IMR-90 (cell line): ENCODE data around the gene LRRC10. TPM values are rescaled to one million over a fixed set of nuclear protein-coding genes. Genes with fewer than 3 reads are reported as not detected.

Experiments
- ATAC-seq: fragments of 200-7000 bp; cut with Tn5 transposase; 2 replicates; pipeline ENCODE4 v1.9.1; 2020; ENCODE audit warnings: low read depth, mild to moderate bottlenecking, moderate library complexity
- BruUV-seq: library from RNA; stranded (reverse); fragments of 400-500 nt; replicated peaks from 2 replicates; lab custom pipeline; 2021; lab: Mats Ljungman, UMichigan
- CTCF ChIA-PET: fragments of 300-600 bp; formaldehyde crosslinking; extraction: SDS; loops from one replicate; lab custom pipeline; 2021; ENCODE audit warnings: antibody characterized with exemption; lab: Yijun Ruan, JAX
- POLR2A ChIA-PET: fragments of 300-600 bp; sonication (Branson Sonifier 250); formaldehyde crosslinking; loops from one replicate; lab custom pipeline; 2022; ENCODE audit warnings: antibody characterized with exemption; ENCODE audit not compliant: unreplicated experiment; lab: Charles Lee
- DNase-seq: peaks from one replicate; pipeline ENCODE4 v3.0.0; 2013
- H2AFZ ChIP-seq: replicated peaks from 2 replicates; pipeline ENCODE3; 2013; ENCODE audit warnings: low read length, mild to moderate bottlenecking; ENCODE audit not compliant: poor library complexity
- H2AK5ac ChIP-seq: 2 replicates; pipeline ENCODE4 v1.6.1; 2013; ENCODE audit warnings: low read depth, low read length, inconsistent platforms
- H2AK9ac ChIP-seq: replicated peaks from 2 replicates; pipeline ENCODE3; 2013; ENCODE audit warnings: mild to moderate bottlenecking, low read depth, low read length, moderate library complexity; ENCODE audit not compliant: poor library complexity
- H2BK120ac ChIP-seq: 2 replicates; pipeline ENCODE4 v1.6.1; 2013; ENCODE audit warnings: low read depth, low read length, inconsistent platforms
- H2BK15ac ChIP-seq: 3 replicates; pipeline ENCODE4 v1.6.1; 2013; ENCODE audit warnings: low read depth, low read length, inconsistent platforms
- H2BK20ac ChIP-seq: 2 replicates; pipeline ENCODE4 v1.6.1; 2013; ENCODE audit warnings: low read depth, mild to moderate bottlenecking, inconsistent platforms, low read length, moderate library complexity
- H2BK5ac ChIP-seq: 2 replicates; pipeline ENCODE4 v1.6.1; 2013; ENCODE audit warnings: mild to moderate bottlenecking, low read depth, low read length, inconsistent platforms; ENCODE audit not compliant: poor library complexity, severe bottlenecking
- H3K14ac ChIP-seq: replicated peaks from 2 replicates; pipeline ENCODE4 v1.6.1; 2013; ENCODE audit warnings: low read depth, low read length, inconsistent platforms
- H3K18ac ChIP-seq: 2 replicates; pipeline ENCODE4 v1.6.1; 2013; ENCODE audit warnings: low read depth, low read length, control low read depth
- H3K23ac ChIP-seq: 2 replicates; pipeline ENCODE4 v1.6.1; 2013; ENCODE audit warnings: low read depth, low read length, inconsistent platforms
- H3K27ac ChIP-seq: 2 replicates; pipeline ENCODE4 v1.5.1; 2013; ENCODE audit warnings: mild to moderate bottlenecking, control low read depth, low read length; ENCODE audit not compliant: insufficient read depth
- H3K27me3 ChIP-seq: 2 replicates; pipeline ENCODE4 v1.6.1; 2013; ENCODE audit warnings: low read length; ENCODE audit not compliant: control insufficient read depth, insufficient read depth
- H3K36me3 ChIP-seq: 2 replicates; pipeline ENCODE4 v1.6.1; 2013; ENCODE audit warnings: low read length, mixed read lengths; ENCODE audit not compliant: control insufficient read depth, insufficient read depth
- H3K4ac ChIP-seq: 2 replicates; pipeline ENCODE4 v1.6.1; 2013; ENCODE audit warnings: low read depth, low read length, inconsistent platforms
- H3K4me1 ChIP-seq: 2 replicates; pipeline ENCODE4 v1.6.1; 2013; ENCODE audit warnings: low read length, mixed read lengths; ENCODE audit not compliant: control insufficient read depth, insufficient read depth
- H3K4me2 ChIP-seq: 2 replicates; pipeline ENCODE4 v1.6.1; 2013; ENCODE audit warnings: low read depth, mild to moderate bottlenecking, control low read depth, low read length, moderate library complexity
- H3K4me3 ChIP-seq: 2 replicates; pipeline ENCODE4 v1.5.1; 2013; ENCODE audit warnings: low read depth, mild to moderate bottlenecking, control low read depth, low read length, moderate library complexity; ENCODE audit not compliant: insufficient read depth
- H3K56ac ChIP-seq: 2 replicates; pipeline ENCODE4 v1.6.1; 2013; ENCODE audit warnings: low read length, inconsistent platforms; ENCODE audit not compliant: insufficient read depth; ENCODE audit errors: extremely low read depth
- H3K79me1 ChIP-seq, 2 experiments: 2 replicates each; pipeline ENCODE4 v1.6.1; 2013; ENCODE audit warnings: low read length in 2 of 2, inconsistent platforms in 1 of 2, low read depth in 1 of 2
- H3K9ac ChIP-seq: 2 replicates; pipeline ENCODE4 v1.6.1; 2013; ENCODE audit warnings: low read depth, low read length, control low read depth
- H3K9me1 ChIP-seq: 2 replicates; pipeline ENCODE4 v1.6.1; 2013; ENCODE audit warnings: low read length, inconsistent platforms; ENCODE audit not compliant: insufficient read depth
- H3K9me3 ChIP-seq: 2 replicates; pipeline ENCODE4 v1.6.1; 2013; ENCODE audit warnings: low read length; ENCODE audit not compliant: control insufficient read depth, insufficient read depth
- H4K20me1 ChIP-seq: 2 replicates; pipeline ENCODE4 v1.6.1; 2013; ENCODE audit warnings: low read length, inconsistent platforms; ENCODE audit not compliant: insufficient read depth
- H4K5ac ChIP-seq: 2 replicates; pipeline ENCODE4 v1.6.1; 2013; ENCODE audit warnings: mild to moderate bottlenecking, low read depth, low read length, control low read depth
- H4K8ac ChIP-seq, 2 experiments: 2 replicates each; pipeline ENCODE4 v1.6.1; 2013; ENCODE audit warnings: low read depth in 2 of 2, low read length in 2 of 2, control low read depth in 1 of 2, inconsistent platforms in 1 of 2
- H4K91ac ChIP-seq: 2 replicates; pipeline ENCODE4 v1.6.1; 2013; ENCODE audit warnings: low read depth, low read length, inconsistent platforms; ENCODE audit not compliant: insufficient read depth
- MXI1 ChIP-seq: IDR thresholded peaks from 2 replicates; pipeline ENCODE4 v1.6.1; 2012; ENCODE audit warnings: low read depth, mild to moderate bottlenecking, low read length, moderate library complexity, borderline replicate concordance
- WGBS, 2 experiments: methylation state at CpG; one replicate each; pipeline versions ENCODE4 v1.1.5 to v1.1.7; 2013; ENCODE audit warnings: missing lambda C conversion rate in 2 of 2; ENCODE audit not compliant: insufficient read length in 1 of 2; ENCODE audit errors: extremely low coverage in 2 of 2; 5-methylcytosine and 5-hydroxymethylcytosine counted together
- dilution Hi-C: fragments of 300-500 bp; cut with HindIII; formaldehyde crosslinking; loops from one replicate; pipeline ENCODE4 v1.14.3; 2018; ENCODE audit warnings: low sequenced_read_pairs; ENCODE audit not compliant: unreplicated experiment
- in situ Hi-C: fragments of 300-500 bp; cut with MboI; formaldehyde crosslinking; loops from 3 replicates; pipeline ENCODE4 v1.14.3; 2019; ENCODE audit warnings: low sequenced_read_pairs, inconsistent platforms, mixed read lengths
- intact Hi-C: fragments of 100-400 bp; cut with micrococcal nuclease; formaldehyde crosslinking; loops from 2 replicates; pipeline ENCODE4 v1.10.0; 2022
- polyA plus RNA-seq, 3 experiments: library from polyadenylated mRNA; depleted of rRNA; stranded (reverse); fragments of >200 nt; gene quantifications; 2 replicates each; pipeline ENCODE4 v1.2.3, GENCODE V29; 2012; ENCODE audit warnings: low replicate concordance in 1 of 3
- total RNA-seq: library from RNA; depleted of rRNA; stranded (reverse); fragments of >200 nt; gene quantifications from 2 replicates; pipeline ENCODE4 v1.2.3, GENCODE V29; 2012

The LRRC10 gene
- total and polyA plus RNA-seq, 2 of the 4 experiments (the other 2 are of a cell fraction): not detected

GRCh38 chr12:69651922-69652321, 41.2 kb upstream of the LRRC10 start:
- POLR2A ChIA-PET: no interaction called here
- in situ Hi-C loops: loop anchor here (10.0 kb wide), 1 partner anchor 63 kb away; no protein-coding TSS in a partner anchor

More at GRCh38 chr12:69651922-69652321, 41.2 kb upstream of the LRRC10 start:
- Histone ChIP-seq H3K9ac (no peak overlapping the region), H2AK9ac (no peak overlapping the region), H2BK120ac (no peak overlapping the region), H3K27me3 (no peaks in the 10 kb centered on the region), H3K4me1 (peaks cover 13% of the 10 kb centered on the region), H3K9me1 (peaks cover 9% of the 10 kb centered on the region), H4K8ac (no peak overlapping the region), H4K5ac (no peak overlapping the region), H3K56ac (no peak overlapping the region), H2BK15ac (no peak overlapping the region), H3K36me3 (no peaks in the 10 kb centered on the region), H2AFZ (no peak overlapping the region), H2BK20ac (peak overlapping the region; percentile 26; the same call in 1 of the 2 replicates), H3K27ac (no peak overlapping the region), H4K20me1 (no peaks in the 10 kb centered on the region), H3K9me3 (no peaks in the 10 kb centered on the region), H3K18ac (no peak overlapping the region), H3K79me1 (no peaks in the 10 kb centered on the region), H3K4me2 (no peak overlapping the region), H4K91ac (no peak overlapping the region), H3K4ac (no peak overlapping the region), H2BK5ac (no peak overlapping the region), H2AK5ac (no peak overlapping the region), H3K23ac (no peak overlapping the region), H3K14ac (no peak overlapping the region), H3K4me3 (no peak overlapping the region)
- CTCF ChIA-PET: interaction anchor here (0.8 to 4.4 kb wide), 2 partner anchors 13 to 39 kb away, joined by 3 to 16 read pairs; no protein-coding TSS in a partner anchor
- BruUV-seq: no TSS peak
- DNase-seq: no peak
- no peak for ATAC-seq
- WGBS, 2 experiments: no CpG with 5 or more reads among the region's 3 CpGs
- no peak for TF ChIP-seq MXI1
- dilution Hi-C loops: no loop called here
- intact Hi-C loops: no loop called here
